ENCODE data around the gene IKZF5. TPM values are rescaled to one million over a fixed set of nuclear protein-coding genes. Genes with fewer than 3 reads are reported as not detected.

The IKZF5 gene
- total and polyA plus RNA-seq, 9 of the 15 experiments (the other 6 are each of a cell fraction or from before 2014, with no cell fraction given) = 3.8 to 19.6 (median 12.4) TPM

GRCh38 chr10:123042708-123043408, 34.3 kb upstream of the IKZF5 start:
- Histone ChIP-seq H3K9me3 (replicated peaks; ENCODE audit: control insufficient read depth, insufficient read depth, low read depth, low read length) (no peaks in the 10 kb centered on the region), H2AFZ (ENCODE audit: low read depth, low read length) (no peak overlapping the region), H3K4me1 (replicated peaks in 1 of 2; ENCODE audit: control insufficient read depth in 2 of 2, insufficient read depth in 2 of 2, low read length in 2 of 2) (no peaks in the 10 kb centered on the region), H3K27ac (ENCODE audit: extremely low read depth, low read depth, low read length) (no peak overlapping the region), H3K9me1 (ENCODE audit: control insufficient read depth, insufficient read depth, low read length) (no peaks in the 10 kb centered on the region), H4K20me1 (replicated peaks; ENCODE audit: control insufficient read depth, insufficient read depth, low read length) (no peaks in the 10 kb centered on the region), H3K79me2 (ENCODE audit: control insufficient read depth, insufficient read depth, low read length) (no peaks in the 10 kb centered on the region), H3K27me3 (ENCODE audit: control insufficient read depth in 2 of 2, insufficient read depth in 2 of 2, low read length in 2 of 2) (no peaks in the 10 kb centered on the region), H3K9ac (ENCODE audit: insufficient read depth in 1 of 2, low read depth in 2 of 2, low read length in 2 of 2) (no peak overlapping the region), H3K4me3 (no peak overlapping the region), H3K4me2 (ENCODE audit: insufficient read depth, low read length) (no peak overlapping the region), H3K36me3 (ENCODE audit: control insufficient read depth, insufficient read depth, low read length) (no peaks in the 10 kb centered on the region)
- DNase-seq (ENCODE audit: extremely low read depth in 1 of 4, low spot score in 3 of 4) = no peak
- no TSS peak for BruUV-seq (replicated peaks)
- in situ Hi-C loops (cut with MboI) (loop anchor here (5.0 to 25.0 kb wide), 3 partner anchors 342 to 919 kb away; no protein-coding TSS in a partner anchor), intact Hi-C loops (cut with micrococcal nuclease) (loop anchor here (1.0 to 10.0 kb wide), 4 partner anchors 64 to 516 kb away; no protein-coding TSS in a partner anchor)
- POLR2A ChIA-PET = interaction anchor here (1.0 to 1.4 kb wide), 2 partner anchors 9 to 18 kb away, joined by 3 to 4 read pairs; no protein-coding TSS in a partner anchor
- 52% methylated on average over 12 of the region's 12 CpGs for WGBS (ENCODE audit: insufficient coverage, low coverage, missing lambda C conversion rate)
- CTCF ChIA-PET (ENCODE audit: low intra/inter-chr PET ratio) = interaction anchor here (0.7 to 2.9 kb wide), 3 partner anchors 244 to 540 kb away, joined by 3 to 28 read pairs (median 3); no protein-coding TSS in a partner anchor
- TF ChIP-seq ELF2 (CRISPR knock-in tag; IDR thresholded peaks at IDR 0.05) = no peak
- ATAC-seq = no peak; the same call in 2 of the 3 replicates
- no peak for FAIRE-seq

GRCh38 chr10:123039632-123039930, 31.0 kb upstream of the IKZF5 start:
- H3K27me3 ChIP-seq (ENCODE audit: control insufficient read depth in 2 of 2, insufficient read depth in 2 of 2, low read length in 2 of 2) = no peaks in the 10 kb centered on the region
- H3K4me3 ChIP-seq = no peak overlapping the region
- no peak overlapping the region for H3K4me2 ChIP-seq (ENCODE audit: insufficient read depth, low read length)
- ChIA-PET CTCF (ENCODE audit: low intra/inter-chr PET ratio) (no interaction called here), POLR2A (no interaction called here)
- no peaks in the 10 kb centered on the region for H3K9me3 ChIP-seq (replicated peaks; ENCODE audit: control insufficient read depth, insufficient read depth, low read depth, low read length)
- H3K79me2 ChIP-seq (ENCODE audit: control insufficient read depth, insufficient read depth, low read length) = no peaks in the 10 kb centered on the region
- H3K27ac ChIP-seq (ENCODE audit: extremely low read depth, low read depth, low read length) = no peak overlapping the region
- intact Hi-C loops (cut with micrococcal nuclease) = no loop called here
- H2AFZ ChIP-seq (ENCODE audit: low read depth, low read length) = no peak overlapping the region
- no peak for FAIRE-seq
- in situ Hi-C loops (cut with MboI) = loop anchor here (25.0 kb wide), 1 partner anchor 923 kb away; no protein-coding TSS in a partner anchor
- no peaks in the 10 kb centered on the region for H3K9me1 ChIP-seq (ENCODE audit: control insufficient read depth, insufficient read depth, low read length)
- H4K20me1 ChIP-seq (replicated peaks; ENCODE audit: control insufficient read depth, insufficient read depth, low read length) = no peaks in the 10 kb centered on the region
- no peaks in the 10 kb centered on the region for H3K36me3 ChIP-seq (ENCODE audit: control insufficient read depth, insufficient read depth, low read length)
- DNase-seq (ENCODE audit: extremely low read depth in 1 of 4, low spot score in 3 of 4) = no peak
- TF ChIP-seq DIDO1 (tag; IDR thresholded peaks at IDR 0.05; ENCODE audit: low read depth) (no peak), EGR1 (conservative IDR thresholded peaks at IDR 0.05) (no peak), ZBTB7A (IDR thresholded peaks at IDR 0.05; ENCODE audit: borderline replicate concordance, control insufficient read depth, low read depth, low read length) (no peak), FOXJ2 (tag; IDR thresholded peaks at IDR 0.05) (no peak), ZNF696 (CRISPR knock-in tag; conservative IDR thresholded peaks at IDR 0.05) (no peak), POLR2H (tag; IDR thresholded peaks at IDR 0.05; ENCODE audit: low read depth) (no peak), TRIM28 (IDR thresholded peaks at IDR 0.05) (no peak), E4F1 (CRISPR knock-in tag; IDR thresholded peaks at IDR 0.05; ENCODE audit: borderline replicate concordance) (no peak), RNF219 (CRISPR knock-in tag; IDR thresholded peaks at IDR 0.05) (no peak)
- no peak overlapping the region for H3K9ac ChIP-seq (ENCODE audit: insufficient read depth in 1 of 2, low read depth in 2 of 2, low read length in 2 of 2)
- ATAC-seq = no peak
- H3K4me1 ChIP-seq (replicated peaks in 1 of 2; ENCODE audit: control insufficient read depth in 2 of 2, insufficient read depth in 2 of 2, low read length in 2 of 2) = no peaks in the 10 kb centered on the region
- no TSS peak for BruUV-seq (replicated peaks)

Measured in K562 (cell line).